GM11168 (cell line): Measurements from ENCODE around the gene HIP1.
"Not testable (repeated sequence)": the region's sequence is repeated elsewhere in the genome, so short reads cannot be mapped to it uniquely, and the experiment has no call there.

Experiments
- in situ Hi-C: fragments of 300-500 bp; cut with MboI; formaldehyde crosslinking; loops from one replicate; pipeline ENCODE4 v1.12.0; 2022; ENCODE audit warnings: low sequenced_read_pairs; ENCODE audit not compliant: unreplicated experiment

Gene HIP1

GRCh38 chr7:75556835-75557234 is 181.9 kb downstream of the HIP1 start:
- in situ Hi-C loops: not testable (repeated sequence)

GRCh38 chr7:75555736-75556135 is 183.0 kb downstream of the HIP1 start:
- in situ Hi-C loops: no loop called here

GRCh38 chr7:75546237-75547015 is 192.3 kb downstream of the HIP1 start:
- in situ Hi-C loops: no loop called here

GRCh38 chr7:75537731-75538130 is 201.0 kb downstream of the HIP1 start:
- in situ Hi-C loops: no loop called here

GRCh38 chr7:75536940-75537538 is 201.7 kb downstream of the HIP1 start:
- in situ Hi-C loops: no loop called here

- in situ Hi-C loops: no loop called here
Measured at GRCh38 chr7:75536491-75536890, 202.2 kb downstream of the HIP1 start.

- in situ Hi-C loops: no loop called here
Measured at GRCh38 chr7:75534727-75535307, 203.9 kb downstream of the HIP1 start.

- in situ Hi-C loops: no loop called here
Measured at GRCh38 chr7:75533926-75534325, 204.8 kb downstream of the HIP1 start.

GRCh38 chr7:75532639-75533038 is 206.1 kb downstream of the HIP1 start:
- in situ Hi-C loops: no loop called here

- in situ Hi-C loops: no loop called here
Measured at GRCh38 chr7:75531359-75531821, 207.4 kb downstream of the HIP1 start.

GRCh38 chr7:75527224-75527722 is 211.5 kb downstream of the HIP1 start:
- in situ Hi-C loops: not testable (repeated sequence)

- in situ Hi-C loops: not testable (repeated sequence)
Measured at GRCh38 chr7:75521727-75522126, 217.0 kb downstream of the HIP1 start.

GRCh38 chr7:75518842-75519241 is 219.9 kb downstream of the HIP1 start:
- in situ Hi-C loops: not testable (repeated sequence)

- in situ Hi-C loops: not testable (repeated sequence)
Measured at GRCh38 chr7:75509033-75509432, 229.7 kb downstream of the HIP1 start.

- in situ Hi-C loops: not testable (repeated sequence)
Measured at GRCh38 chr7:75492020-75492419, 246.7 kb downstream of the HIP1 start, which contains the start of gene SPDYE5. SPDYE5 (plus strand) TSS chr7:75492320; CDS start chr7:75494048, 1,728 bp downstream.

- in situ Hi-C loops: not testable (repeated sequence)
Measured at GRCh38 chr7:75485979-75486643, 252.6 kb downstream of the HIP1 start, which contains the start of gene POM121C. POM121C (minus strand) TSS chr7:75486299; CDS start chr7:75441496, 44,803 bp downstream.

- in situ Hi-C loops: not testable (repeated sequence)
Measured at GRCh38 chr7:75485355-75485978, 253.3 kb downstream of the HIP1 start.
